HG02943 (cell line): ENCODE data around the gene PRKCZ.

Experiments
- ATAC-seq: cut with Tn5 transposase; IDR thresholded peaks from one replicate; pipeline ENCODE4 v1.9.1; 2021; ENCODE audit warnings: mild to moderate bottlenecking, low read depth, moderate library complexity; ENCODE audit not compliant: unreplicated experiment

PRKCZ gene

DNA sequence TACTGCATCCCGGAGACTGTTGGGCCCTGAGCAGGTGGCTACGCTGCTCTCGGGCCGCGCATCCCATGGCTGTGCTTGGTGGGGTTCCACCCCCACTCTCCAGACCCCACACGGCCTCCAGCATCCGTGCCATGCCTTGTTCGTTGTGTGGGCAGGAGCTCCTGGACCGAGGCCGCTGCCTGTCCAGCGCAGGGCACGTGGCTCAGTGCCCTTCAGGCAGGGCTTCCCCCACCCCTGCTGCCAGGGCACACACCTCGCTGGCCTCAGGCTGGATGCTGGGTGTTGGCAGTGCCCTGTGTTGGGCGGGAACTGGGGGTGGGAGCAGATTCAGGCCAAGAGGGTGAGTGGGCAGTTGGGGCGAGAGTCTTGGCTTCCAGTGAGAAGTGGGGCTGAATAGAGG lies 9.9 kb downstream of the PRKCZ start:
- ATAC-seq = no peak

- ATAC-seq = no peak
Observed at GRCh38 chr1:2060535-2060934, 10.3 kb downstream of the PRKCZ start.

DNA sequence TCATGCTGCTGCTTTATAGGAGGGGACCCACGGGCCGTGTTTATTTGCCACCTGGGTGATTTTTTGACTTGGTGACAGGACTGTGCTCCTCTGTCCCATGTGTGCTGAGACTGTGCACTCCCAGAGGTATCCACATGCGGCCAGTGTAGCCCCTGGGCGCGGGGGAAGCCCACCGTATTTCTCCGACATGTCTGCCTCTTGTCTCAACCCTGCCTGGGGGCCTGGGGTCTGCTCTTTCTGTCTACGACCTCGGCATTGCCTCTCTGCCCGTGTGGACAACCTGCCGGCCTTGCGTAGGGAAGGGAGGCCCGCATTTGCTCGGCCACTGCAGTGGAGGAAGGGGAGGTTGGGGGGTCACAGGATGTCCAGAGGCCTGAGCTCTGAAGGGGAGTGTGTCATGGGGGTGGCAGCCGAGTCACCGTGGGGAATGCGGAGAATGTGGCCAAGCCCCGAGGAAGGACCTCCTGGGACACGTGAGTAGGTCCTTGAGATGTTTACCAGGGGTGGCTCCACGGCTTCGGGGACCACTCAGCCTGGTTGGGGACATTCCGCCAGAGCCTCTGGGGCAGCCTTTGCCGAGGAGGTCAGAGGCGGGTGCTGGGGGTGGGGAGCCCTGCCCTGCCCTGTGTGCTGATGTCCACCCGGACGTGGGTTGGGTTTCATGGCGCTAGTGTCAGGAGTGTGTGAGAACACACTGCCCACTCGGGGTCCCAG lies 11.0 kb downstream of the PRKCZ start:
- no peak for ATAC-seq

DNA sequence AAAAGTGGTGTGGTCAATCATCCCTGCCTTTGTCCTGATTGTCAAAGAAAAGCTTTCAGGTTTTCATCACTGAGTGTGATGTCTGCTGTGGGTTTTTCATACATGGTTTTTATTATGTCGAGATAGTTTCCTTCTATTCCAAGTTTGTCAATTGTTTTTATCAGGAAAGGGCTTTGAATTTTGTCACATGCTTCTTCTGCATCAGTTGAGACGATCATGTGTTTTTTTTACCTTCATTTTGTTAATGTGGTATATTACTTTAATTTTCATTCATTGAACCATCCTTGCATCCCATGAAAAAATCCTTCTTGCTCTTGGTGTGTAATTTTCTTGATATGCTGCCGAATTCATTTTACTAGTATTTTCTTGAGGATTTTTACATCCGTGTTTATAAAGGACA lies 15.5 kb downstream of the PRKCZ start:
- no peak for ATAC-seq

- ATAC-seq = no peak
Observed at GRCh38 chr1:2067393-2067792, 17.2 kb downstream of the PRKCZ start.

GRCh38 chr1:2067981-2068380 lies 17.8 kb downstream of the PRKCZ start:
- no peak for ATAC-seq

DNA sequence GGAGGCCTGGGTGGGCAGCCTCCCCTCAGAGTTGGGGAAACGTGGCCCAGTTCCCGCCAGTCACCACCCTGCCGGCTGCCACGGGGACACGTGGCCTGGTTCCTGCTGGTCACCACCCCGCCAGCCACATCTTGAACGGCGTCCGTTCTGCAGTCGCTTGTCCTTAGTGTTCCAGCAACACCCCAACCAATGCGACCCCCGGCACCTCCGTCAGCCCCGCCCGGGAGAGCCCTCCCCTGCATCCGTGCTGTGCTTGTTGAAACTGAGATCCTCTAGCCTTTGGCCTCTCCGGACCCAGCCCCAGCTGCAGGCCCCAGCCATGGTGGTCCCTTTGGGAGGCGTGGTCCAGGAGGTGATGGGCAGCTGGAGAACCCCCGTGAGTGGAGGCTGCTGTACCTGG lies 18.7 kb downstream of the PRKCZ start:
- no peak for ATAC-seq

- ATAC-seq = no peak
Observed at GRCh38 chr1:2070016-2070415, 19.8 kb downstream of the PRKCZ start.

- no peak for ATAC-seq
Observed at GRCh38 chr1:2070800-2071530, 20.8 kb downstream of the PRKCZ start.

- no peak for ATAC-seq
Observed at GRCh38 chr1:2072109-2072806, 22.0 kb downstream of the PRKCZ start.

- ATAC-seq = no peak
Observed at GRCh38 chr1:2072891-2073290, 22.7 kb downstream of the PRKCZ start.

GRCh38 chr1:2073382-2074230 lies 23.4 kb downstream of the PRKCZ start:
- no peak for ATAC-seq

DNA sequence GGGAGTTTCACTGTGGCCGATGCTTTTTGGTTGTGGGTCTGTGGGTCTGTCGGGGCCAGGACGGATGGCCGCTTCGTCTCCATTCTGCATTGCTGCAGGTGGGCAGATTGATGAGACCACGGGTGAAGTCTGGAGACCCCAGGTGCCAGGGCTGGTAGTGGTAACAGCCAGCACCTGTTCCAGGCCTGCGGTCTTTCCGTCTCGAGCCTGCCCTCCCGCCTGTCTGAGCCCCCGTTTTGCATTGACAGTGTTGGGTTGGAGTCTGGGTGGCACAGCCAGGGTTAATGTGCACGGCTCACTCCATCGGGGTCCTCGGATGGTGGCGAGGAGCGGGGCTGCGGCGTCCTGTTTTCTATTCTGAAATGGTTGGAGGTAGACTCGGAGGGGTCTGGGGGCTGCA lies 24.2 kb downstream of the PRKCZ start:
- no peak for ATAC-seq

- no peak for ATAC-seq
Observed at GRCh38 chr1:2074944-2075740, 24.9 kb downstream of the PRKCZ start.

- no peak for ATAC-seq
Observed at GRCh38 chr1:2076826-2077225, 26.6 kb downstream of the PRKCZ start.

DNA sequence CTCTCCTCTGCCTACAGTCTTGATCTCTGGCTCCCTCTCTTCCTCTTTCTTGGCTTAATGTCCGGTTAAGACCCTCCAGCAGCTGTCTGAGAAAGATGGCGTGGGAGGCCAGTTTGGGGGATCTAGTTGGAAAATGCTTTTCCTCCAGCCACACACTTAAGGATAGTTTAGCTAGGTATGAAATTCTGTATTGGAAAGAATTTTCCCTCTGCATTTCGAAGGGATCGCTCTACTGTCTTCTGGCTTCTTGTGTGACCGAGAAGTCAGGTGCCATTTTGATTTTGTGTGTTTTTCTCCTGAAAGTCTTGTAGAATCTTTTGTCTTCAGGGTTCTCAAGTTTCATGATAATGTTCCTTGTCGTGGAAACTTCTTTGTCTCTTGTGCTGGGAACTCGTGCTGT lies 28.0 kb downstream of the PRKCZ start:
- no peak for ATAC-seq

- ATAC-seq = no peak
Observed at GRCh38 chr1:2079396-2080085, 29.3 kb downstream of the PRKCZ start.

- no peak for ATAC-seq
Observed at GRCh38 chr1:2080140-2080539, 29.9 kb downstream of the PRKCZ start.

GRCh38 chr1:2080884-2081283 lies 30.7 kb downstream of the PRKCZ start:
- no peak for ATAC-seq
